ENCODE results near the gene IQCH.

The IQCH gene

DNA sequence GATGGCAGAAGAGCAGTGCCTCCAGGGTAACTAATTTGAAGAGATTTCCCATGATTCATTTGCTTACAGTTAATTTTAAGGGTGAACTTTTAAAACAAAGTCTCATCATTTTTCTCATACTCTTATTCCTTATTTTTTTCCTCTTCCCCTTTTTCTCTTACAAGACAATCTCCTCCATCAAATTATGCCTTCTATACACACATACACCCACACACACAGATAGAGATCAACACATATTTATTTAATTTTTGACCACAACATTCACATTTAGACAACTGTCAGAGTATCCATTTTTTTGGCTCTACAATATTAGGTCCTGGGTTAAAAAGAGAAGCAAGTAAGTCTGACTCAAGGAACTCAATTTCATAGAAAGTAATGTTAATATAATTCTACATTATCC is 37.7 kb upstream of the IQCH start:
- Histone ChIP-seq H3K79me2 (ENCODE audit: insufficient read depth, low read length) (no peaks in the 10 kb centered on the region), H3K27me3 (ENCODE audit: insufficient read depth, low read length) (no peaks in the 10 kb centered on the region), H3K4me1 (ENCODE audit: insufficient read depth, low read length, severe bottlenecking) (no peaks in the 10 kb centered on the region), H3K36me3 (ENCODE audit: insufficient read depth, low read length) (peaks cover 19% of the 10 kb centered on the region; the same call in 1 of the 2 replicates), H3K4me2 (ENCODE audit: low read length) (no peak overlapping the region), H3K4me3 (ENCODE audit: low read depth, low read length, poor library complexity, severe bottlenecking) (no peak overlapping the region), H3K9me3 (ENCODE audit: low read length) (no peaks in the 10 kb centered on the region), H3K9ac (ENCODE audit: low read length) (no peak overlapping the region), H2AFZ (ENCODE audit: low read length) (no peak overlapping the region), H3K27ac (ENCODE audit: low read depth, low read length, poor library complexity, severe bottlenecking) (no peak overlapping the region), H3K9me2 (ENCODE audit: low read depth, low read length) (no peaks in the 10 kb centered on the region), H4K20me1 (ENCODE audit: insufficient read depth, low read length) (no peaks in the 10 kb centered on the region), H3F3A (ENCODE audit: insufficient read depth, low read length) (no peaks in the 10 kb centered on the region)
- TF ChIP-seq EZH2 (IDR thresholded peaks at IDR 0.05; ENCODE audit: borderline replicate concordance, low read length): no peak
- TF ChIP-seq, protein P1, sequence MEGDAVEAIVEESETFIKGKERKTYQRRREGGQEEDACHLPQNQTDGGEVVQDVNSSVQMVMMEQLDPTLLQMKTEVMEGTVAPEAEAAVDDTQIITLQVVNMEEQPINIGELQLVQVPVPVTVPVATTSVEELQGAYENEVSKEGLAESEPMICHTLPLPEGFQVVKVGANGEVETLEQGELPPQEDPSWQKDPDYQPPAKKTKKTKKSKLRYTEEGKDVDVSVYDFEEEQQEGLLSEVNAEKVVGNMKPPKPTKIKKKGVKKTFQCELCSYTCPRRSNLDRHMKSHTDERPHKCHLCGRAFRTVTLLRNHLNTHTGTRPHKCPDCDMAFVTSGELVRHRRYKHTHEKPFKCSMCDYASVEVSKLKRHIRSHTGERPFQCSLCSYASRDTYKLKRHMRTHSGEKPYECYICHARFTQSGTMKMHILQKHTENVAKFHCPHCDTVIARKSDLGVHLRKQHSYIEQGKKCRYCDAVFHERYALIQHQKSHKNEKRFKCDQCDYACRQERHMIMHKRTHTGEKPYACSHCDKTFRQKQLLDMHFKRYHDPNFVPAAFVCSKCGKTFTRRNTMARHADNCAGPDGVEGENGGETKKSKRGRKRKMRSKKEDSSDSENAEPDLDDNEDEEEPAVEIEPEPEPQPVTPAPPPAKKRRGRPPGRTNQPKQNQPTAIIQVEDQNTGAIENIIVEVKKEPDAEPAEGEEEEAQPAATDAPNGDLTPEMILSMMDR (IDR thresholded peaks at IDR 0.05; ENCODE audit: low read length): no peak

DNA sequence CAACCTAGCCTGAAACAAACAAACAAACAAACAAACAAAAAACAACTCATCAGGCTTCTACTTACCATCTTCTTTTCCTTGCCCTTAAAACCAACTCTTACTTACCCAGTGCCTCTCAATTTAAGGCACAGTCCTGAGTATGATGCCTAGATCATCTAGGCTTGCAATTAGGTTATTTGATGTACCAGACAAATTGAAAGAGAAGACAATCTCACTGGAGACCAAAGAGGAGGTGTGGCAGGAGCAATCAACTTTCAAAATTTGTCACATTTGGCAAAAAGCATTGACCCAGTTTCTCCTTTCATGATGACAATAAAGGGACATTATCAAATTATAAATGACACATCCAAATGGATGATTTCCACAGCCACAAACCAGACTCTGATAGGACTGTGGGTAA is 36.2 kb upstream of the IQCH start:
- no peaks in the 10 kb centered on the region for H4K20me1 ChIP-seq (ENCODE audit: insufficient read depth, low read length)
- H2AFZ ChIP-seq (ENCODE audit: low read length): no peak overlapping the region
- H3K9ac ChIP-seq (ENCODE audit: low read length): no peak overlapping the region
- no peaks in the 10 kb centered on the region for H3K79me2 ChIP-seq (ENCODE audit: insufficient read depth, low read length)
- no peaks in the 10 kb centered on the region for H3K9me3 ChIP-seq (ENCODE audit: low read length)
- H3K4me3 ChIP-seq (ENCODE audit: low read depth, low read length, poor library complexity, severe bottlenecking): no peak overlapping the region
- H3K4me2 ChIP-seq (ENCODE audit: low read length): no peak overlapping the region
- no peaks in the 10 kb centered on the region for H3F3A ChIP-seq (ENCODE audit: insufficient read depth, low read length)
- TF ChIP-seq, protein P1 (IDR thresholded peaks at IDR 0.05; ENCODE audit: low read length): no peak
- TF ChIP-seq EZH2 (IDR thresholded peaks at IDR 0.05; ENCODE audit: borderline replicate concordance, low read length): no peak
- H3K9me2 ChIP-seq (ENCODE audit: low read depth, low read length): no peaks in the 10 kb centered on the region
- H3K27me3 ChIP-seq (ENCODE audit: insufficient read depth, low read length): no peaks in the 10 kb centered on the region
- H3K36me3 ChIP-seq (ENCODE audit: insufficient read depth, low read length): peaks cover 19% of the 10 kb centered on the region; the same call in 1 of the 2 replicates
- no peak overlapping the region for H3K27ac ChIP-seq (ENCODE audit: low read depth, low read length, poor library complexity, severe bottlenecking)
- H3K4me1 ChIP-seq (ENCODE audit: insufficient read depth, low read length, severe bottlenecking): no peaks in the 10 kb centered on the region

DNA sequence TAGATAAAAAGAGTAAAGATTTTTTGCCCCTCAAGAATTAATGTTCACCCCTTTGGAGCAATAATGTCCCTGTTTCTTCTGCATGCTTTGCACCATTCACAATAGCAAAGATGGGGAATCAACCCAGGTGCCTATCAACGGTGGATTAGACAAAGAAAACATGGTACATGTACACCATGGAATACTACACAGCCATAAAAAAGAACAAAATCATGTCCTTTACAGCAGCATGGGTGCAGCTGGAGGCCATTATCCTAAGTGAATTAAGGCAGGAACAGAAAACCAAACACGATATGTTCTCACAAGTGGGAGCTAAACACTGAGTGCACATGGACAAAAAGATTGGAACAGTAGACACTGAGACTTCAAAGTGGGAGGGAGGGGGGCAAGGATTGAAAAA is 35.3 kb upstream of the IQCH start:
- no peaks in the 10 kb centered on the region for H3K9me3 ChIP-seq (ENCODE audit: low read length)
- no peaks in the 10 kb centered on the region for H3K27me3 ChIP-seq (ENCODE audit: insufficient read depth, low read length)
- no peaks in the 10 kb centered on the region for H3K9me2 ChIP-seq (ENCODE audit: low read depth, low read length)
- H3K4me1 ChIP-seq (ENCODE audit: insufficient read depth, low read length, severe bottlenecking): no peaks in the 10 kb centered on the region
- no peak overlapping the region for H3K4me3 ChIP-seq (ENCODE audit: low read depth, low read length, poor library complexity, severe bottlenecking)
- no peaks in the 10 kb centered on the region for H3F3A ChIP-seq (ENCODE audit: insufficient read depth, low read length)
- H3K9ac ChIP-seq (ENCODE audit: low read length): no peak overlapping the region
- no peak overlapping the region for H3K4me2 ChIP-seq (ENCODE audit: low read length)
- peaks cover 19% of the 10 kb centered on the region; the same call in 1 of the 2 replicates for H3K36me3 ChIP-seq (ENCODE audit: insufficient read depth, low read length)
- H2AFZ ChIP-seq (ENCODE audit: low read length): no peak overlapping the region
- H3K27ac ChIP-seq (ENCODE audit: low read depth, low read length, poor library complexity, severe bottlenecking): no peak overlapping the region
- TF ChIP-seq, protein P1 (IDR thresholded peaks at IDR 0.05; ENCODE audit: low read length): no peak
- TF ChIP-seq EZH2 (IDR thresholded peaks at IDR 0.05; ENCODE audit: borderline replicate concordance, low read length): no peak
- H3K79me2 ChIP-seq (ENCODE audit: insufficient read depth, low read length): no peaks in the 10 kb centered on the region
- no peaks in the 10 kb centered on the region for H4K20me1 ChIP-seq (ENCODE audit: insufficient read depth, low read length)
